22Rv1 (cell line): ENCODE measurements around the gene KLK14.
A peak's percentile ranks its signal among the peaks of the same experiment; 100 is the strongest.

ENCODE experiments used
- ZFX ChIP-seq: fragments of 450-650 bp; IDR thresholded peaks from 2 replicates; pipeline ENCODE4 v1.6.1; 2017; ENCODE audit warnings: antibody characterized with exemption, borderline replicate concordance
- TF ChIP-seq, protein P1 (sequence below): fragments of 450-650 bp; IDR thresholded peaks from 2 replicates; pipeline ENCODE4 v1.5.1; 2017; ENCODE audit warnings: mild to moderate bottlenecking

DNA sequence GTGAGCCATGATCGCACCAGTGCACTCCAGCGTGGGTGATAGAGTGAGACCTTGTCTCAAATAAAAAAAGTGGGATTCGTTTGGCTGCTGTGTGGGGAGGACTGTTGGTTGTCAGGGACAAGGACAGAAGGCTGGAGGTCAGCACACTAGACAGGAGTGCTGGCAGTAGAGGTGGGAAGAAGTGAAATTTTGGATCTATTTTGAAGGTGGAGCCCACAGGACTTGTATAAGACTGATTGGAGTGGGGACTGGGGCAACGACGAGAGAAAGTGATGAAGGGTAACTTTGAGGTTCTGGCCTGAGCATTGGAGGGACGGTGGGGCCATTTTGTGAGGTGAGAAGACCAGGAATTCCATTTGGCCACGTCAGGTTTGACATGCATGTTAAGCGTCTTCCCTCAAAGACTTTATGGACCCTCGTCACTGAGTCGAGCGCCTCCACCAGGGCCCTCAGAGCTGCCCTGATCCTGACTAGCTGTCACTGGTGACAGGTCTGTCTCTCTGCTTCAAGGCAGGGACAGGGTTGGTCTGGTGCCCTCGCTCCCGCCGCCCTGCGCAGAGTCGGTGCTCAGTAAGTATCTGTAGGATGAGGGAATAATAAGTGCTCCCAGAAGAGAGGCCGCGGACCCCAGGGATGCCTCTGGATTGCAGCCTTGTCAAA, 24.8 kb upstream of the KLK14 start:
- TF ChIP-seq, protein P1, sequence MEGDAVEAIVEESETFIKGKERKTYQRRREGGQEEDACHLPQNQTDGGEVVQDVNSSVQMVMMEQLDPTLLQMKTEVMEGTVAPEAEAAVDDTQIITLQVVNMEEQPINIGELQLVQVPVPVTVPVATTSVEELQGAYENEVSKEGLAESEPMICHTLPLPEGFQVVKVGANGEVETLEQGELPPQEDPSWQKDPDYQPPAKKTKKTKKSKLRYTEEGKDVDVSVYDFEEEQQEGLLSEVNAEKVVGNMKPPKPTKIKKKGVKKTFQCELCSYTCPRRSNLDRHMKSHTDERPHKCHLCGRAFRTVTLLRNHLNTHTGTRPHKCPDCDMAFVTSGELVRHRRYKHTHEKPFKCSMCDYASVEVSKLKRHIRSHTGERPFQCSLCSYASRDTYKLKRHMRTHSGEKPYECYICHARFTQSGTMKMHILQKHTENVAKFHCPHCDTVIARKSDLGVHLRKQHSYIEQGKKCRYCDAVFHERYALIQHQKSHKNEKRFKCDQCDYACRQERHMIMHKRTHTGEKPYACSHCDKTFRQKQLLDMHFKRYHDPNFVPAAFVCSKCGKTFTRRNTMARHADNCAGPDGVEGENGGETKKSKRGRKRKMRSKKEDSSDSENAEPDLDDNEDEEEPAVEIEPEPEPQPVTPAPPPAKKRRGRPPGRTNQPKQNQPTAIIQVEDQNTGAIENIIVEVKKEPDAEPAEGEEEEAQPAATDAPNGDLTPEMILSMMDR, result peak; percentile 31
- TF ChIP-seq ZFX, result no peak
